ENCODE measurements around the gene PRSS2.

The PRSS2 gene

DNA sequence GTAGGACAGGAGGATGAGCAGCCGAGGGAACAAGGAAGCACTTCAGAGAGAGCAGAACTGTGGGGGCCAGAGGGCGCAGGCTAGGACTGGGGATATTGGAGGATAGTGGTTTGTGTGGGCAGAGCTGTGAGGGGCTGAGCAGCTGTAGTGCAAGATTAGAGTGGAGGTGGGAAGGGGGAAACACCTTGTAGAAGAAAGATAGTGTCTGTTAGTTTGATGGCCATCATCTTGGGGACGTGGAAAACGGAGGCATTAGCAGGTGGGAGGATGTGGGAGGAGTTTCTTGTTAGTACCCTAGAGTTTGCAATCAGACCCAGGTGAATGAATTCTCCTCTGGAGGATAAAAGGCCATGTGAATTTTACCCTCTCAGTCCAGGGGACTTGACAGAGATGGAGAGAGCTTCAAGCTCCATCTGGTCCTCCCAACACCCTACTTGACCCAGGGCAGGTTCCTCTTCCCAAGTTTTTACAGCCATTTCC is 34.0 kb downstream of the PRSS2 start:
- no peak for DNase-seq

DNA sequence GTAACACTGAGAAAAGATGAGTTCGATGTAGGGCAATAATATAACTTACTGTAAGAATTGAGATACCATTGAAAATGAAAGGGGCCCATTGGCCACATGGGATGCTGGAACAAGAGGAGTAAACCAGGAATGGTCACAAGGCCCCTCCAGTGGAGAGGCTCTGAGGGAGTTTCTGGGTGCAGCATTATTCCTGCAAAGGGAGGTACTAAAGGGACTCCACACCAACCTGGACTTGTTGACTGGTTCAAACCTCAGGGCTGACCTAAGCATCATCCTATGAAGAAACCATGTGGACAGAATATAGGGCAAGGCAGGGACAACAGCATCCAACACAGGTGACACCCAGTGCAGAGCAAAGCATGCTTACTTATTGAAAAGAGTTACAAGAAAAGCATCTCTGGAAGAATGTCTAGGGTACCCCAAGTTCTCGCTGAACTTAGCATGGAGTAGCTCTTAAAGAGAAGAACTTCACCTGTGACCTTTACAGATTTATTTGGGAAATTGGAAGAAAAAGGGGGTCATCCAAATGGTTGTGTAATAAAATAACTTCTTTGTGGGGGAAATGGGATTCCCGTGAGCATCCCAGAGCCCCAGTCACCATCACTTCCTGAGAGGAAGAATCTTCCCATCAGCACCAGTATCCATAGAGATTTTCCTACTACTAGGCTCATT is 34.7 kb downstream of the PRSS2 start:
- no peak for DNase-seq

DNA sequence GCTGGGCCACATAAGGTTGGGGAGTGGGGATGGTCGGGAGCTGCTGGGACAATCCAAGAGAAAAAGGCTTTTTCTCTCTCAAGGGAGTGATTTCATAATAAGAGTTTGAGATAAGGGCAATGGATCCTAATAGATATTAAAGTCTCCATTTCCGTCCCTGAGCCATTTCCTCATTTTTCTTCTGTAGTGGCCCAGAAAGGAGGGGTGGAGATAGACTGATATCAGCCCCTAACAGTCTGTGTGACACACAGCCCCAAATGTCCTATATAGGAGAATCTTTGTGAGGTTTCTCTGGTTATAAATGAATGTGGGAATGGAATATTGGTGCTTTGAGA is 35.2 kb downstream of the PRSS2 start:
- no peak for DNase-seq

DNA sequence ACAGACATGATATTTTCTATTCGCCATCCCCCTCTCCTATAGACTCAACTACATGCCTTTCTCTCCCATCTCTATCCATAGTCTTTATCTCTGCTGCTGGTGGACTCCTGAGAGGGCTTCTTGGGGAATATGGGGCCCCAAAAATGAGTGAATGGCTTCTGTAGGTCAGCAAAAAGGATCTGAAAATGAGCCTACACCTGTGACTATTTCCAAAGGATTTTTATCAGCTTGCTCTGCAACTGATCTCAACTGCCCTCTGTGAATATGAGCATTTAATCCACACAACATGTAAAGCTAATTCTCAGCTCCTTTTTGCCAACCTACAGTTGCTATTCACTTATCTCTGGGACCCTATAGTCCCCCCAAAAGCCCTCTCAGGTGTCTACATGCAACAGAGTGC is 36.2 kb downstream of the PRSS2 start:
- no peak for DNase-seq

DNA sequence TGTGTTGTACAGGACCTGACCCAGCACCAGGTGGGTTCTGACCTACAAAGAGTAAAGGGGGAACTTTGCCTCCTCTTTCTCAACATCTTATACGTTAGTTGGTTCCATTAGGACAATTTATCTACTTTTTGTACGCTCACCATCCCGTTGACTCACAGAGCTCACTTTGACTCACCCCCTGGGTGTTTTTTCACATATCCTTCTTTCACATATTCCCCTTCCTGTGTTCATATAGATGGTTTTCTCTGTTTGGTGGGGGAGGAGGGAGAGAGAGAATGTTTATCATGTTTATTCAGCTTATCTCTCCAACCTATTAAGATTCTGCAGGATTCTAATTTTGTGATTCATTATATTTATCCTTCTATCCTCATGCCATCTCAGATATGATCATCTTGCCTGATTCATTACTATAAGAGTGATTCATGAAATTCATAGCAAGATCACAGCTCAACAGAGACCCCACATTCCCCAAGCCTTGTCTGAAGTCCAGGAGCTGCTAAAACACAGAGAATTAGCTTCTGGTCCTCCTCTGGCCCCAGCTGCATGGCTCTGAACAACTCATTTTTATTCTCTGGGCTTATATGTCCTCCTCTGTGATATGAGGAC is 37.2 kb downstream of the PRSS2 start:
- no peak for DNase-seq

DNA sequence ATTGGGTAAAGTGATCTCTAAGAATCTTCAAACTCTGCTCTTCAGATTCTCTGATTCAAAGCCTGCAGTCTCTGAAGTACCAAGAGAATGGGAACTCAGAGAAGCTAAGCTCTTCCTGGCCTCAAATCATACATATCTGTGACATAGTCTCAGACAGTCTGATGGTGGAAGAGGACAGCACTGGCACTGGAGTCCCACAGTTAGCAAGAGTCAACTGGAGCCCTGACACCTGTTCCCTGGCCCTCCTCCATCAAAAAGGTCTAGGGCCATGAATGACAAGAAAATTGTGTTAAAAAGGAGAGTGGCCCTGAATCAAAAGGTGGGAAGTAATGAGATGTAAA is 37.7 kb downstream of the PRSS2 start:
- no peak for DNase-seq

DNA sequence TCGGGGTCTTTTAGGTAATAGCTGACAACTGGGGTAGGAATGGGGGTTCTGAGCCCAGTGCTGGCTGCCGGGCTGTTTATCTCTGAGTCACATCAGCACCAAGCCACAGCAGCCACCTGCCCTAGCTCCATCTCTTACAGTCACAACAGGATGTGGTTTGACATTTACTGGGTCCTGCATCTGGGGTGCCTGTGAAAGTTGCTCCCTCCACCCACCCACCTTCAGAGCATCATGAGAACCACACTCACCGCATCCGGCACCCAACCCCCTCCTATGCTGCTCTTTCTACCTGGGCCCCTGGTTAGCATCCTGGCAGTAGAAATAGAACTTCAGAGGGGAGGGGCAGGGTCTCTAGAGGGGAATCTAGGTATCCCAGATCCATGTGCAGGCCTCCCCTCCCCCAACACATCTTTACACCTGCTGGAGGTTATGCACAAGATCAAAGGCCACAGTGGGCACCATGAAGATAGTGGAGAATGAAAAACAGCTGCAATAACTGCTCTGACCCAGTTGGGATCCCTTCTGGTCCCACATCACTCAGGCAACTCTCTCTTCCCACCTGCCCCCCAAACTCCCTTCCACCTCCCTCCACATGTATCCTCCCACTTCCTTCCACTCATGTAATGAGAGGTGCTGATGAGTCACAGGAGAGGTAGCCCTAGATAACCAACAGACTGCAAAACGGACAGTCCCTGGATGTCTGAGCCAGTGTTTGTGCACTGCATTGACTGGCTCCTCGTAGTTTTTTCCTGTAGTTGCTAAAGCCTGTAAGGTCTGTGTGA is 38.2 kb downstream of the PRSS2 start:
- no peak for DNase-seq

DNA sequence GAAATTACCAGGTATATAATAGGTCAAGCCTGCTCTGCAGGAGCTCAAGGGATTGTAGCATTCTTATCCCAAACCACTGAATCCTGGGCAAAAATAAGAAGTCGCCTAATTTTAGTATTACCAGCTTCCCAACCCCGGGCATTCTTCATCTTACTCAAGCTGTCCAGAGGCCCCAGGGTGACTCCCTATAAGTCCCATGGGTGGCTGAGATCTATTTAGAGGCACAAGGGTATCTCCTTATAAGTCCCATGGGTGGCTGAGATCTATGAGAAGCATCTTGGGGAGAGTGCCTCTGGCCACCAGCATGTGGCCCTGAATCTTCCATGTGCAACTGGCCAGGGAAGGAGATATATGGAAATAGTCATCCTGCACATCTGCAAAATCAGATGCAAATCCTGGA is 38.9 kb downstream of the PRSS2 start:
- DNase-seq: no peak

DNA sequence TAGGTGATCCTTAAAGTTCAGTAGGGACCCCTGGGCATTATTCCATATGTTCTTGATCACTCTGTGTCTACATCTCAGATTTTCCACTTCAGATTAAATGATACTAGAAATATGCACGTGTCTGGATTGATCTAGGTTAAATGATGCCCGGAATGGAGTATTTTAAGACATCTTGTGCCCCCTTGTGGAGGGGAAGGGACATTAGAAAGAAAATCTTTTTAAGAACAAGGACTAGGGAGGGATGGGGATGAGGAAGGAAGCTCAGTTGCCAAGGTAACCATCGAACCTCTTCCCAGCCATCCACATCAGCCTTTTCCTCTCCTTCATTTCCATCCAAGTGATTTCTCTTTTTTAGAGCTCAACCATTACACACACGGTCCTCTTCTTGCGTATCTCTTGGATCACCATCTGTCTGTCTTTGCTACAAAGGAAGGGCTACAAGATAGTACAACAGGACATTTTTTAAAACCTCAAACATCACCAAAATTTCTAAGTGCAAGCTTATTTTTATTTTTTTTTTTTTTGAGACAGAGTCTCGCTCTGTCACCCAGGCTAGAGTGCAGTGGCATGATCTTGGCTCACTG is 40.5 kb downstream of the PRSS2 start:
- peak; percentile 28 to 40 for DNase-seq

DNA sequence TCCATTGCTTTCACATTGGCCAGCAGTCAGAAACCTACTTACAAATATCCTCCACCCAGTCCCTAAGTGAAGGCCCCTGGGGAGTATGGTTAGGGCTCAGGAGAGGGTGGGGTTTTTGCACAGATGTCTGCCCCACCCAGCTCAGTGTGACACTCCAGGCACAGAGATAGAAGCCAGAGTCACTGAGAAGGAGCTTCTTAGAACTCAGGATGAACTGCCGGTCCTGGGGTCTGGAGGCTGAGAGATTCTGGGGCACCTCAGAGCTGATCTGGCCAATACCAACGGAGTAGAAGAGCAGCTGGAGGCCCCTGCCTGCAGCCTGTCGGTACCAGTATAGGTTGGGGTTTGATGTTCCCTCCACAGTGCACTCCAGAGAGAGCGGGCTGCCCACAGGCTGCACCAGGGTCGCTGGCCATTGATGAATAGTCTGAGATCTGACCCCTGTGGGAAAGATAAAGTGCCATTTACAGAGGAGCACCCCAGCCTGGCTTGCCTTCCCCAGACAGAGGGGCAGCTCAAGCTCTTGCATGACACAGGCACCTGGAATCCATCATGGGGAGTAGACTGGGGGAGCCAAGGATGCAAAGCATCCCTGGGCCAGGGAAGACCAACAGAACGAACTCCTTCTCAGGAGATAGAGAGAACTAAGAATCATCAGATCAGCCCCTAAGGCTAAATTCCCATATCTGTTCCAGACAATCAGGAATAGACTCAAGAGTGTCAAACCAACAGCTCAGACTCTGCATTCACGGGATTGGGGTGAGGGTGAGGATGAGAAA is 41.9 kb downstream of the PRSS2 start:
- no peak for DNase-seq

DNA sequence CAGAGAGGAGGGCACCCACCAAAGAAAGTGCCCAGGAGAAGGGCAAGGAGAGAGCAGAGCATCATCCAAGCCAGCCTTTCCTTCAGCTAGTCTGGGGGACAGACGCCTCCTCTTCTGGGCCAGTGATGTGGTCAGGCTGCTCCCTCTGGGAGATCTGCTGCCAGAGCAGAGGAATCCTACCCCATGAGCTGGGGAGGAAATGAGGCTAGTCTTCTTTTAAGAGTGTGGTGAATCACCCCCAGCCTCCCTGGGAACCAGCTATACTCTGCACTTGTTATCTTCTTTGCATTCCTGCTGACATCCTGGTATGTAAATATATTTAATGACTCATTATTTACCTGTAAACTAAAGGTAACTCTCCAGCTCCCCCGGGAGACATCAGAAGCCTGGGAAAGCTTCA is 42.5 kb downstream of the PRSS2 start:
- no peak for DNase-seq

DNA sequence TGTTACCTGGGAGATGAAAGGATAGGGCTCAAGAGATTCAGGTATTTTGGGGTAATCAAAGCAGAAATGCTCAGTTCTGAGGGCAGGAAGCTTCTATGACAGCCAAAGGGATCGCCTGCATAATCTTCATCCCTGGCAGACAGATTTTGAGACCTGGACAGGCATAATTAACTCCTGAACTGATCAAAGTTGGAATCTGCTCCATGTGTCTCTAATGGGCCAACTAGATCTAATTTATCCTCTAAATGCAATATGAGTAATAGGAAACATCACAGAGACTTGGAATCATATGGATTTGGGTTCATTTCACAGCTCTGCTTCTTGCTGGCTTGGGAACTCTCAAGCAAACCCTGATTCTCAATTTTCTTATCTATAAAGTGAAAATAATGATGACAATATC is 42.9 kb downstream of the PRSS2 start:
- DNase-seq: no peak

DNA sequence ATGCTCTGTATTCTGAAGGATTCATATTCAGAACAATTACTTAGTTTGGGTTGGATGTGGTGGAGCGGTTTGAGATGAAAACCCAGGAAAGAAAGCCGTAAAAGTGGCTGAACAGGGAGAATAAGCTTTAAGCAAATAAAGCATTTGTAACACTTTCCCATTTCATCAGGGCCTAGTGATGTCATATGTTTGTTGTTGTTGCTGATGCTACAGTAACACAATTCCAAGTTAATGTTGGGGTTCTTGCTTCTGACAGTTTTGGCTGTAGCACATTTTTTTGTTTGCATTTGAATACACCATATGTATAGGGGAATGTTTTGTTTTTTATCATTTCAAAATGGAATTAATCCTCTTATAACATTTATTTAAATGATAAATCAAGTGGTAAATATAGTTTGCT is 43.7 kb downstream of the PRSS2 start:
- DNase-seq: no peak

DNA sequence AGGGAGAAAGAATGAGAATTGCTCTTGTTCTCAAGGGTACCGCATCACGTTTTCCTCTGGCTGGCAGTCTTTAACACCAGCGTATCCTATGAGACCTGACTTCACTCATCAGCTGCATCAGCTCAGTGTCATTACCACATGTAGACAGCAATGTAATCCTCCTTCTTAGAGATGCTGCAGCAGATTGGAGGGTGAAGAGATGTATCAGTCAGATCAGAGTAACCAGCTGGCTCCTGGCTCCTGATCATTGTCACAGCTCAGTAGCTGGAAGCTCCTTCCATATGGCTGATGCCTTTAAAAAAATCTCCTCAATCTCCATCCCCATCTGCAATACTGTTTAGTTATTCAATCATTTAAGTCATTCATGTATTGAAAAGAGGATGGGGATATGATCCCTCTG is 44.4 kb downstream of the PRSS2 start:
- no peak for DNase-seq

DNA sequence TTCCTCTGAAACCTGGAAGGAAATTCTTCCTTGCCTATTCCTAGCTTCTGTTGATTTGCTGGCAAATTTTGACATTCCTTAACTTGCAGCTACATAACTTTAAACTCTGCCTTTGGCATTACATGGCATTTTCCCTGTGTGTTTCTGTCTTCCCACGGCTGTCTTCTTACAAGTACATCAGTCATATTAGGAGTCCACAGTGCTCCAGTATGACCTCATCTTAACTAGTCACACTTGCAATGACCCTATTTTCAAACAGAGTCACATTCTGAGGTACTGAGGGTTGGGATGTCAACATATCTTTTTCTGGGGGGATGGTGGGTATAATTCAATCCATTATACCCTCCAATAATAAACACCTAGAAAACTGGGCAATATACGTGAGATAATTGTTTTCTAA is 46.7 kb downstream of the PRSS2 start:
- no peak for DNase-seq

DNA sequence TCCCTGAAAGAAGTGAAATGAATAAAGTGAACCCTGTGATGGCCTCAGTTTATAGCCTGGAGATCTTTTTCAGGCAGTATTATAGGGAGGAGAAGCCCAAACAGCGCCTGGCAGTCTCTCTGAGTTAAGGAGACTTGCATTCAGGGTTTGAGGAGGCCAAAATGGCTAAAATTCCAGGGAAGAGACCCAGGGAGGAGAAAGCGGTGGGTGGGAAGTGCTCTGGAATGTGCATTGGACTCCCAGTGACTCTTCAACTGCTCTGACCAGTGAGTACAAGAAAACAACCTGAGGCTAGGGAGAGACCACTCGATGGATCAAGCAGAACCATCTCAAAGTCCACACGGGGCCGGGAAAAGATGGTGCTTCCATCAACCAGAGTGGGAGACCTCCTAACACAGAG is 48.8 kb downstream of the PRSS2 start:
- DNase-seq: no peak

DNA sequence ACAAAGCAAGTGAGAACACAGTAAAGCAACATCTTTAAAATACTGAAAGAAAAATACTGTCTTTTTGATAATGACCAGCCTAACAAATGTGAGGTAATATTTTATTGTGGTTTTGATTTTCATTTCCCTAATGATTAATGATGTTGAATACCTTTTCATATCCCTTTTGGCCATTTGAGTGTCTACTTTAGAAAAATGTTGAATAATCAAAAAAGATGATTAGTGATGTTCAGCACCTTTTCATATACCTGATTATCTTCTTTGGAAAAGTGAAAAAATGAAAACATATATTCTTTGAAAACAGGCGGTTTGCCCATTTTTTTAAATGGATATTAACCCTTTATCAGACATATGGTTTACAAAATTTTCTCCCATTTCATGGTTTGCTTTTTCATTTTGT is 51.9 kb downstream of the PRSS2 start:
- DNase-seq: no peak
